GM12892 (cell line): ENCODE data around the gene ANK3.

Source experiments
- POLR2A ChIP-seq: IDR thresholded peaks from 2 replicates; pipeline ENCODE4 v1.6.1; 2011; ENCODE audit warnings: low read depth, low read length, control low read depth
- POLR2AphosphoS5 ChIP-seq: IDR thresholded peaks from 2 replicates; pipeline ENCODE4 v1.6.1; 2011; ENCODE audit warnings: low read depth, low read length, control low read depth
- TAF1 ChIP-seq: IDR thresholded peaks from 2 replicates; pipeline ENCODE4 v1.6.1; 2011; ENCODE audit warnings: low read depth, mild to moderate bottlenecking, control low read depth, low read length, borderline replicate concordance

DNA sequence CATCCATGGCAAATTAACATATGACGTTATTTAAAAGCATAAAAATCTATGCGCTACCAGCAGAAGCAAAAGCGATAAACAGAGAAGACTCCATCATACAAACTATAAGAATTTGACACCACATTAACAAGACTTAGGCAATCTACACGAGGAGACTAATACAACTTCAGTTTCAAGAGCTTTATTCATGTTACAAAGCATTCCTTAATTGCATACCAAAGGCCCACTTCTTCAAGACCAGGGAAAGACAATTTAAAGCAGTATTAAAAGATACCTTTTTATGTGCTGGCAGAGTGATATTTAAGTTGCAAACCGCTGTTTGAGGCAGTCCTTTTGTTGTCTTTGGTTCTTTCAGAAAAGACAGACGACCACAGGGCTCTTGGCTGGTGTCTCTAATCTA lies 307.3 kb downstream of the ANK3 start:
- no peak for TF ChIP-seq POLR2A
- no peak for TF ChIP-seq POLR2AphosphoS5
- TF ChIP-seq TAF1, result no peak
